Lung microvascular endothelial cell (primary cell): ENCODE measurements around the gene HMCES. TPM values are rescaled to one million over a fixed set of nuclear protein-coding genes. Genes with fewer than 3 reads are reported as not detected.

Experiments
- DNase-seq, 2 donors: peaks; one replicate each; pipeline versions ENCODE4 v3.0.0 to v3.0.0-alpha.2; 2010; ENCODE audit warnings: low read depth in 2 of 2
- total RNA-seq: library from RNA; depleted of rRNA; stranded (reverse); fragments of >200 nt; gene quantifications from 2 replicates; pipeline ENCODE4 v1.2.1, GENCODE V29; 2014

Gene HMCES
- total RNA-seq, 1 donor from 2014 or later = 18.7 TPM

DNA sequence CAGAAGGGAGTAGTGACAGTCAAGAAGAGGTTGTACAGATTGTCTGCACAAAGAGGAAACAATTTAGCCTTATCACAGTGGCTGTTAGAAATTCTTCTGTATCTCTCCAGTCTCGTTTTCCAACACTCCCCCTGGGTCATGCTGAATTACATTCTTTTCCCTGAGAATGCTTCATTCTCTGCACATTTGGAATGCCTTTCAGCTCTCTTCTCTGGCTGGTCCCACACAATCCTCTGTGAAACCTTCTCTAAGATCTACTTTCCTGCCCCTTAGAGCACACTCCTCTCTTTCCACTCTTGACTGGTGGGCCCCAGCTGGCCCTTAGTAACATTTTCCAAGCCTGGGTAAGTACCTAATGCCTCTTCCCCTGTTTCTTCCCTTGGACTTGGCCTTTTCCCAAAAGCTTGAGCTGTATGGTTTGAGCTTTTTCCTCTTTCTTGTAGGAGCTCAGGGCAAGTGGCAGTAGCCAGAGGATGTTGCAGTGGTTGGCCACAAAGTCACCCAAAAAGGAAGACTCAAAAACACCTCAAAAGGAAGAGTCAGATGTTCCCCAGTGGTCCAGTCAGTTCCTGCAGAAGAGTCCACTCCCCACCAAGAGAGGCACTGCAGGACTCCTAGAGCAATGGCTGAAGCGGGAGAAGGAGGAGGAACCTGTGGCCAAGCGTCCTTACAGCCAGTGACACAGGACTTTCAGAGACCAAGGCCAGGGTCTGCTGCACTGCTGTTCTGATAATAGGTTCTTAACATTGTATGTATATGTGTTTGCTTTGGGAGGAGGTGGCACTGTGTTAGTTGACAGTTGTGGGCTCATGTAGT is 25.7 kb downstream of the HMCES start:
- no peak for DNase-seq

DNA sequence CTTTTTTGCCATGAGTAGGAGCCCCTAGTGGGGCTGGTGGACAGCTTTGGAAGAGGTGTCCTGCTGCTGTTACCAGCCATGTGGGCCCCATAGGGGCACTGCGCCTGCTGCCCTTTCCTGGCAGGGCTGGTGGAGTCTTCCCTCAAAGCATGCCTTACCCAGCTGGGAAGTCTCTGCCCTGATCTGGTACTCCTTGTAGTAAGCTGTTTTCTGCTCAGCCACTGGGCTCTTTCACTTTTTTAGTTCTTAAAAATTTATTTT is 26.2 kb downstream of the HMCES start:
- no peak for DNase-seq

DNA sequence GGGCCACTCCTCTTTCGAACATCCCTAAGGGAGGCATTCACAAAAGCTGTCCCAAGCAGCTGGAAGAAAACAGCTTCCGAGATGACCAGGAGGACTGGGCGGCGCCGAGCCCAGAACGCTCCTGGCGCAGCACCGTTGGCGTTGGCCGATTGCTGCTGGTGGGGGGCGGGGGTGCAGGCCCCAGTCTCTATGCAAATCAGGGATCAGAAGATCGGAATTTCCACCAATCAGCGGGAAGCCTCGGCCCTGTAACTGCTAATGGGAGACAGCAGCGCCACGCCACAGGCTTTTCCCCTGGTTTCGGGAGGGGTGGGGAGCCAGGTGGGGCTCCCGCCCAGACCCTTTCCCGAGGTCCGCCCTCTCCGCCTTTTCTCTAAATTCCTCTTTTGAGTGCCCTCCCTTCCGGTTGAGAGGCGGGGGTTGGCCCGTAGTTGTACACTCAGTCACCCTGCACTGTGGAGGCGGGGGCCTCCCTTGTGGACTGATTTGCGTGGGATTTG is 27.0 kb downstream of the HMCES start:
- DNase-seq = peak; percentile 61 to 79

DNA sequence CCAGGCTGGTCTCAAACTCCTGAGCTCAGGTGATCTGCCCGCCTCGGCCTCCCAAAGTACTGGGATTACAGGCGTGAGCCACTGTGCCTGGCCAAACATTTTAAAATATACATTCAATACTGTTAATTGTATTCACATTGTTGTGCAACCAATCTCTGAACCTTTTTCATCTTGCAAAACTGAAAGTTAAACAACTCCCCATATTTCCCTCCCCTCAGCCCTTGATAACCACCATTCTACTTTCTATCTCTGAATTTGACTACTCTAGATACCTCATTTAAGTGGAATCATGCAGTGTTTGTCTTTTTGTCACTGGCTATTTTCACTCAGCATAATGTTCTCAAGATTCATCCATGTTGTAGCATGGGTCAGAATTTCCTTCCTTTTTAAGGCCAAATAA is 30.0 kb downstream of the HMCES start:
- no peak for DNase-seq

DNA sequence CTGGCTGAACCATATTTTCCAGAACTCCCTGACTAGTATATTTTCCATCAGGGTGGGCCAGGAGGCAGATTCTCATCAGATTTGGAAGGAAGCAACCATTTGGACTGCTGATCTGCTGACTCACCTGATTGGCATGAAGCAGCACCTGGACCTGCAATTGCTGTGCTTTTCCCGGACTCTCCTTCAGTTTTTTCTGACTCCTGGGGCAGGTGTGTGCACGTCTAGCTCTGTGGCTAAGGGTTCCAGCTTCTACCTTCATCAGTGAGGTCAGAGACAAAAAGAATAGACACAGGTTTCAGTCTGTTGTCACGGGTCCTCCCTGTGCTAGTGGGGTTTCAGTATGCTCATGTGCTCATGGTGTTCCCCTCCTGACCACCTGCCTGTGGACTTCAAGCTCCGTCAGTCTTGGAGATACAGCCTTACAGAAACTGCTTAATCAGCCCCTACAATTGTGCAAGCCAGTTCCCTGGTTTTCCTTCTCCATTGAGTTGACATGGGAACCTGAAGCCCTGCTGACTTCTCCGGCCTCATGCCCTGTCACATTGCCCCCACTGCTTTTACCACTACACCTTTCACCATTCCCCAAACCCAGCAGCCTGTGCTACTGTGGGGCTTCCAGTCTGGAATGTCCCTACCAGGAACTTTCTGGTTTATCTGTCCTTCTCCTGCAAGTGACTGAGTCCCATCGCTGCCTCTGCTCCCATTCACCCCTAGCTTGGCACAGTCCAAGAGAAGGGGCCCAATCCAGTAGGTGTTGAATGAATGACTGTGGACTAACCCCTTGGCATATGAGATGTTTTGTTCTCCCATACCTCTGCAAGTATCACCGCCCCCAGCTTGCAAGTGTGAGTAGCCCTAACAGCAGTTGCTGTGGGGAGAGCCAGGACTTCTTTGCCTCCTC is 31.7 kb downstream of the HMCES start:
- peak in 1 of 2 donors; percentile 87 for DNase-seq

DNA sequence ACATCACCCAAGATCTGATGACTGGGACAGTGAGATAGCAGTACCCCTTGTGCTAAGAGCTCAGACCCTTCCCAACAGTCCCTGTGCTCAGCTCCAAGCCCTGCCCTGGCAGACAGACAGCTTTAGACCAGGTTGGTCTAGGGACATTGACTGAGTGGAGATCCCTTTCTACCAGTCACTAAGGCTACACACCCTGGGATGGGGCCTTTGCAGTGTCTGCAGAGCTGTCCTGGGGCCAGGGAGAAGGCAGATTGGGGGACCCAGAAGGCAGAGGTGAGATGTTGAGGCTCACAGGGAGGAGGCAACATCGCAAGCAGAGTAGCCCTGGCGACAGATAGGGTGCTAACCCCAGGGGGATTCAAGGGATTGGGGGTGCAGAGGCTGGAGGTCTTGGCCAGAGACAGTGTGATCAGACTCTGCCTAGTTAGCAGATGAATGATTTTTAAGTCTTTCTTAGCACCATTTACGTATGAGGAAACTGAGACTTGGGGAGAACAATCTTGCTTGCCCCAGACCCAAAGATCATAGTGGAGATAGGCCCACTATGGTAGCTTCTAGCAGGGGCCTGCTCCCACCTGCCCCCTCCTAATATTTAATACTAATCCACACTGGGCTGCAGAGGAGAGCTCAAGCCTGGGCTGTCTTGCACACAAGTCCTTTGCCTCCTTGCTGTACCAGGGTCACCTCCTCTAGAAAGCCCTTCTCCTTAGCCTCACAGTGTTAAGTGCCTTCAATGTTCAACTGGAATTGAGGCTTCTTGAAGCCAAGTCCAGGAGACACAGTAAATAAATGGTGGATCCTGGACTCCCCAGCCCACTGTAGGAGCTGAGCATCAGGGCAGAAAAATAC is 32.6 kb downstream of the HMCES start:
- DNase-seq = no peak

DNA sequence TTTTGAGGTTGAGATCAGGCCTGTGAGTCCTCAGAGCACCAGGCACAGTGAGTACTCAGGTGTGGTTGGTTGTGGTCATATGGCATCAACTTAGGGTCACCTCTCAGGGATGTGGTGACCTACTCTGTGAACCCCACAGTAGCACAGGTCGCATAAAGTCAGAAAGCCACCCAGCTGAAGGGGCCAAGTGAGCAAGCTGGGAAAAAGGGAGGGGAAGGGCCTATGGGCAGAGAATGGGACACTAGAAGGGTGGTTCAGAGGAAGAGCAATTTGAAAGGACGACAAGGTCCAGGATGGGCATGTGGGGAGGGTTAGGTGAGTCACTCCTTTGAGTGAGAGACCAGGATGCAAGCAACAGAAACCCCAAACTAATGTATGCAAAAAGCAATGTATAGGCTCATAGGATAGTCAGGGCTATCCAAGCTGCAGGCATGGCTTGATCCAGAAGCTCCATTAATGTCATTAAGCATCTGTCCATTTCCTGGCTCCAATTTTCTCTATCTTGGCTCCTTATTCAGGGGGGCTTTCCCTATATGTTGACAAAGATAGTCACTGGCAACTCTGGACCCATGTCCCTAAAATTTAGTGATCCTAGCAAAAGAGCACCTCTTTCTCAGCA is 33.5 kb downstream of the HMCES start:
- peak in 1 of 2 donors; percentile 27 for DNase-seq

DNA sequence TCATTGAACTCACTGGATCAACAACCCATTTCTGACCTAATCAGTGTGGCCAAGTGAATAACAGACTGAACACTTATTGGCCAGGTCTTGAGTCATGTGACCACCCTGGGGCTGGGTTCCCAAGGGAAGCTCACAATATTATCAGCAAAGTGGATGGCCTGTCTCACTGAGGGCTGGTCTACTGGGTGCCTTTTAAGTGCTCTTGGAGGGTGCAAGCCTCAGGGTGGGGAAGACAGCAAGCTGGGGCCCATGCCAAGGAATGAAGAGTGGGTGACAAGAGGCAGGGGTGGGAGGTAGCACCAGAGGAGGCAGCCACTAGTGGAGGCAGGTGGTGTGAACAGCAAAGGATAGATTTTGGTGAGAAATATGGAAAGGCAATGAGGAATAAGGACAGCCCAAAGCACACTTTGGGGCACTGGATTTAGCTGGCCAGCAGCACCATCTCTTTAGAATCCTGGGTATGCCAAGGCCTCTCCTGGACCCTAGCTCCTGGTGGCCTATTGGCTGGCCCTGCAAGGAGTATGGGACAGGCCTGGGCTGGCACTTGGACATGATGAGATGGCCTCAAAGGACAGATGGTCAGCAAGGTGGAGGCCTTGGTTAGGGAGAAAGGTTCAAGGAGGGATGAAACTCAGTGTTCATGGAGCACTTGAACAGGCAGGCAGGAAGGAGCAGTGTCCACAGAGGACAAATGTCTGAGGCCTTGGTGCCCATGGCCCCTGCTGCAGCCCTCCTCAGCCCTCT is 34.2 kb downstream of the HMCES start:
- DNase-seq = no peak

DNA sequence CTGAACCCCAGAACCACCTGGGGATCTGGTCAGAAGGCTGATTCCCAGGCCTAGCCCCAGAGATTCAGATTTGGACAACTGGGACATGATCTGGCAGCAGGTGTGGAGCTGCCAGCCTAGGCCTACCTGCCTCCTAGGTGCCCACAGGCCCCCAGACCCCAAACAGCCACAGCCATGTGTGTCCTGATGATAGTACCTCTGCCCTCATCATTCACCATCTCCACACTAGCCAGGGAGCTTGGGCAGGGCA is 34.7 kb downstream of the HMCES start:
- DNase-seq = no peak

DNA sequence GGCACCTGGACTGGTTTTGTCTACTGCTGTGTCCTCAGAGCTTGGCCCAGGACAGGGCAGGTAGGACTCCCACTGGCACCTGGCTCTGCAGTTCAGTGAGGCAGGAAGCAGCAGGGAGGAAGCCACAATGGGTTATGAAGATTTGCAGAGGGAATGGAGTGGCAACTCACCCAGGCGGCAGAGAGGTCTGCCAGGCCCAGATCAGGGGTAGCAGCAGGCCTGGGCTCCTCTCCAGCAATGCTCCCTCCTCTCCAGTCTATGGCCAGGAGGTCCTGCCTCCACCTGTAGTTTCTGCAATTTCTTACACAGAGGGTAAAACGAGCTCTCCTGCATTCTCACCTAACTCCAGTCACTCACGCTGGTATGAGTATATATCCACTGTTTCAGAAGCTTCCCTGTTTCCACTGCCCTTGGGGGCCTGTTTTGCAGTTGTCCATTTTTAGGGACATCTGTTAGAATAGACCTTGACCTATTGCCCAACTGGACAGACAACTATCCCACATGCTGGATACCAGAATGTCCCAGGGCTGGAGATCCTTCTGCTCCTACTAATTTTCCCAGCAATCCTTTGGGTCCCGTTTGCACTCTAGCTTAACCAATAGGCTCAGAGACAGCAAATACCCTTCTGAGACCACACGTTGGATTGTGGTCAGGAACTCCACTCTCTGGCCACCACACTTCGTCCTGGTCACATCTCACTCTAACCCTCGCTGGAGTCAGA is 35.2 kb downstream of the HMCES start:
- DNase-seq = peak in 1 of 2 donors; percentile 19

DNA sequence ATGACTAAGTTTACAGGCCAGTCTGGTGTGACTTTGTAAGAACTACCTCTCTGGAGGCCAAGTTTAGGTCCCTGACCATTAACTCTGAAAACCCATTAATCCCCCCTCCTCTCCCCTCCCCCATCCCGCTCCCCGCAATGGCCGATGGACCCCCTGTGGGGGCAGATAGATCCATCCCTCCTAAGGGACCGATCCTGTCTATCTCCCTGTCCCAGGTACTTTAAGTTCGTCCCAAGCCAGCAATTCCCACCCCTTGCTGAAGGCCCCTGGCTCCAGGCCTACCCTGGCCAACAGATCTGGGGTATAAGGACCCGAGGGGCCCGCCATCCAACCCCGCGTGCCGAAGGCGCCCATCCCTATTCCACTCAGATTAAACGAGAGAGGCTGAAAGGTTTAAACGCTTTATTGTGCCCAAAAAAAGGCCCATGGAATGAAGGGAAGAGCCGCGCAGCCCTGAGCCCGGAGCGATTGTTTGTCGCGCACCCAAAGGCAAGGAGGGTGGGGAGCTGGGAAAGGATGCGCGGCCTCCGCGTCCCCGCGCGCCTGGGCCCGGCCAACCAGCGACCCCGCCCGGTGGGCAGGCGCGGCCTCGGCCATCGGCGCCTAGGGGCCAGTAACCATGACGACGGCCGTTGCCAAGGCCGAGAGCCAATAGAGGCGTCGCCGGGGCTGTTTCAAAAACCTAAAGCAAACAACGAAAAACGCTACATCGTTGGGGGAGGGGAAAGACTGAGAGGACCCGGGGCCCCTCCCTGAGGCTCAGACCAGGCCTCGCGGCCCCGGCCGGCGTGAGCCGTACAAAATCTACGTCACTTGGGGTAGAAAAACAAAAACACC is 35.9 kb downstream of the HMCES start:
- peak; percentile 88 to 94 for DNase-seq

DNA sequence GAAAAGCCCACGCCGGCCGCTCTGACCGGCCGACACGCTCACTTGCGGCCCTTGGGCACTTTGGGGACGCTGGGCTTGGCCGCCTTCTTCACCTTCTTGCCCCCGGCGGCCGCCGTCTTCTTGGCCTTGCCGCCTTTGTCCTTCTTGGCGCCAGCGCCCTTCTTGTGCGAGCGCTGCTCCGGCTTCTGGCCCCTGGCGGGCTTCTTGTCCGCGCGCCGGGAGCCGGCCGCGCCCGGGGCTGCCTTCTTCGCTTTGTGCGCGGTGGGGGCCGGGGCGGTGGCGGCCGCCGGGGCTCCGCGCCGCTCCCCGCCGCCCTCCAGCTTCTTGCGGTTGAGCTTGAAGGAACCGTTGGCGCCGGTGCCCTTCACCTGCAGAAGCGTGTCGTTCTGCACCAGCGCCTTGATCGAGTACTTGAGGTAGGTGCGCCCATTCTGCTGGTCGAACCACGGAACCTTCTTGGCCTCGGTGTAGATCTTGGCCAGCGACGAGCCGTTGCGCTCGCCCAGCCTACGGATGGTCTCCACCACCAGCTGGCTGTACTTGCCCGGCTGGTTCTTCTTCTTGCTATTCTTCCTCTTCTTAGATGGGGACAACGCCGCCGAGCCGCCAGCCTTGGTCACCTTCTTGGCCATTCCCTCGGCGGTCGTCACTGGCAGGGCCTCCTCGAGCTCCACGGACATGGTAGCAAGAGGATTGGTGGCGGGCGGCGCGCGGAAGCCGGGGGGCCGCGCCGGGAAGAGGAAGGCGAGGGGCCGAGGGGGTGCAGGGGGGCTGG is 36.7 kb downstream of the HMCES start:
- DNase-seq = peak; percentile 39 to 42

DNA sequence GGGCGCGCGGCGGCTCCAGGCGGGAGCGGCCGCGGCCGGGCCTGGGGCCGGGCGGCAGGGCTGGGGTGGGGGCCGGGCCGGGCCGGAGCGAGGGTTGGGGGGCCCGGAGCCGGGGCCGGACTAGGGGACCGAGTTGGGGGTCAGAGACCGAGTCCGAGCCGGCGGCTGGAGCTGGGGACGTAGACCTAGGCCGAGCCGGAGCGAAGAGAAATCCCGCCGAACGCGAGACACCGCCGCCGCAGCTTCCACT is 37.3 kb downstream of the HMCES start:
- DNase-seq = no peak

DNA sequence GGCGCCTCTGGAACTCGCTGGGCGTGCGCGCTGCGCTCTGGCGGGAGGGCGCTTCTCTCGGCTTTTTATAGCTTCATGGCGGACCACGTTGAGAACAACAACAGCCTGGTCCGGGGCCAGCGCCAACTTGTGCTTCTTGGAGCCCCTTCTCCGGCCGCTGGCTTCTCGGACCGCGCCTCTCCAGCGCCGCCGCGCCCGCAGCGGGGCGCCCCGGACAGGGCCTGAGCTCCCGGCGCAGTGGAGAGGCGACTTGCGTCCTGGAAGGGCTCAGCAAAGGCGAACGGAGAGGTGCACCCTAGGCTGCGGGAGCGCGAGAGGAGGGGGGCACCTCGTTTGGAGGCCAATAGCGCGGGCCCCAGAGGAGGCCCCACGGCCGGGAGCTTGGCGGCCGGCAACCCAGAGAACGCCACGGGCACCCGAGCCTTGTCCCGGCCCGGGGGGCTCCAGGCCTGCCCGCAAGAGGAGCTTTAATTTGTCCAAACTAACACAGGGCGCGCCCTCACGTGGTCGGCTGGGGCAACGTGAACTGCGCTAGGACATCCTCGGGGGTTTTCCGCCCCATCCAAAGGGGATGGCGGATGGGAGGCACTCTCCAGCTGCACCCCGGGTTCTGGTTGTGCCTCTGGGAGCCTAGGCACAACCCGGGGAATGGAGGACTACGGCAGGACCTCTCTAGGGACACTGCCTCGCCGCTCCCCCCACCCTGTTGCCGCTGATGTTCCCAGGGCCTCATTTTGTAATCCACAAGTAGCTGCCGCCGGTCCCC is 37.8 kb downstream of the HMCES start:
- DNase-seq = peak; percentile 85 to 90

DNA sequence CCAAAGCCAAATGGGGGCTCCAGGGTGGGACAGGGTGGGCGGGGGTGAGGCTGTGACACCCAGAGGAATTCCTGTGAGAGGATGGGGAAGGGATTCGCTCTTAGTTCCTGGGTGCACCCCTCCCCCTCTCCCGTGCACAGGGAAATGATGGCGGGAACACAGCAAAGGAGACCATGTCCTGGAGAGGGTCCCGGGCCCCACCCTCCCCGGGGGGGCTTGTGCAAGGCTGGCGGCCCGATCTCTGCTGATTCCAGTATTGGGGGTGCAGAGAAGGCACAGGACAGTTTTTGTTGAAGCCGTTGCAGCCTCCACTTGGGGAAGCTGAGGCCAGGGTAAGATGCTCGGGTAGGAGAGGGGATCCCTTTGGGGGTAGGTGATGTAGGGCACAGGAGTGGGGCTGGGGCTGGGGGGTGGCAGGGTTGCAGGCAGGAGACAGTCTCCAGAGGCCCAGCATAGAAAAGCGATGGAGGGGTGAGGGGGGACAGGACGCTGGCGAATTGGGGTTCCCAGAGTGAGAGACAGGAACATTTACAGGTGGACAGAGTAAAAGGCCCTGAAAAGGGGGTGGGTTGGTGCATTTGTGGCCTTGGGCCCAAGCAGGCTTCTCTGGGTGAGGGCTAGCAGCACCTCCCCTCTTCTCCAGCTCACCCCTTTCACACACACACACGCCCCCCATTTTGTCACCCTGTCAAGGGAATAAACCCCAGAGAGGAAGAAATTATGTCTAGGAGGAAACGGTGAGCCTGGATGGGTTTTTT is 38.5 kb downstream of the HMCES start:
- no peak for DNase-seq

DNA sequence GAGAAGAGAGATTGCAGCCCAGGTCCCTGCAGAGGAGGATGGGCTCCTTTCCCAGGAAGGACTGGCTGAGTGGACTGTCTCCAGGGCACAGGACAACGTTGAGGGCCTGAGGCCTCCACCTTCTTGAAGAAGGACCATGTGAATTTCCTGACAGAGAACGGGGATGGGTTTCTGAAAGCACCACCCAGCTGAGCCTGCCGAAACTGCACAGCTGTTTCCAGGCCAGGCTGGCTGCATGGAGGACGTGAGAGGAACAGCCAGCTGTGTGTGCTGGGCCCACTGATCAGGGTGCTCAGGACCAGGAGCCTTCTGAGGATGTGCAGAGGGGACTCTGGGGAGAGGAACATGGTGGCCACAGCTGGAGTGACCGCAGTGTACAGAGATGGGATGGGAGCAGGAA is 39.2 kb downstream of the HMCES start:
- DNase-seq = no peak

DNA sequence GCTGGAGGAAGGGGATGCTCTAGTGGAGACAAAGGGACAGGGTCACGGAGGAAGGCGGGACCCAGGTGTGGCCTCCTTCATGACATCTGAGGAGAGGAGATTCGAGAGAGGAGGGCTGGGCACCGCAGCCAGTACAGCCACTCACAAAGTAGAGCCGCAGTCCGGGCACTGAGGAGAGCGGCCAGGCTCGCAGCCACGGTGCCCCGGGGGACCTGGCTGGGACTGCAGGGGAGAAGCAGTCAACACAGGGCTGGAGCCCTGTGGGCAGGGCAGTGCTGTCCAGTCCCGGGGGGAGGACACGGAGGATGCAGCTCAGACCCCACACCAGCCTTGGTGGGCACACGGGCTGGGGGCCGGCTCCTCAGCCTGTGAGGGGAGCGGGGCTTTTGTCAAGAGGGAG is 40.3 kb downstream of the HMCES start:
- no peak for DNase-seq
